Measurements from ENCODE around the gene OTUD3. TPM values are rescaled to one million over a fixed set of nuclear protein-coding genes. Genes with fewer than 3 reads are reported as not detected.

The OTUD3 gene
- total and polyA plus RNA-seq, 9 of the 15 experiments (the other 6 are each of a cell fraction or from before 2014, with no cell fraction given): 2.0 to 16.6 (median 11.0) TPM

GRCh38 chr1:19869929-19870328 is 12.3 kb upstream of the OTUD3 start (continued):
- TF ChIP-seq MNT (conservative IDR thresholded peaks at IDR 0.05) (peak in 1 of 2 experiments; percentile 75; a peak in 2 of 4 replicates), SMARCA4 (IDR thresholded peaks at IDR 0.05) (peak; percentile 97), MEF2A (IDR thresholded peaks at IDR 0.05; ENCODE audit: control insufficient read depth, low read depth, low read length) (peak; percentile 70; the same call in 1 of the 2 replicates), HSF4 (CRISPR knock-in tag; IDR thresholded peaks at IDR 0.05; ENCODE audit: borderline replicate concordance) (0 out of 2 replicates have a peak, but pooled peaks have one; percentile 14)
- TF ChIP-seq, protein P1, sequence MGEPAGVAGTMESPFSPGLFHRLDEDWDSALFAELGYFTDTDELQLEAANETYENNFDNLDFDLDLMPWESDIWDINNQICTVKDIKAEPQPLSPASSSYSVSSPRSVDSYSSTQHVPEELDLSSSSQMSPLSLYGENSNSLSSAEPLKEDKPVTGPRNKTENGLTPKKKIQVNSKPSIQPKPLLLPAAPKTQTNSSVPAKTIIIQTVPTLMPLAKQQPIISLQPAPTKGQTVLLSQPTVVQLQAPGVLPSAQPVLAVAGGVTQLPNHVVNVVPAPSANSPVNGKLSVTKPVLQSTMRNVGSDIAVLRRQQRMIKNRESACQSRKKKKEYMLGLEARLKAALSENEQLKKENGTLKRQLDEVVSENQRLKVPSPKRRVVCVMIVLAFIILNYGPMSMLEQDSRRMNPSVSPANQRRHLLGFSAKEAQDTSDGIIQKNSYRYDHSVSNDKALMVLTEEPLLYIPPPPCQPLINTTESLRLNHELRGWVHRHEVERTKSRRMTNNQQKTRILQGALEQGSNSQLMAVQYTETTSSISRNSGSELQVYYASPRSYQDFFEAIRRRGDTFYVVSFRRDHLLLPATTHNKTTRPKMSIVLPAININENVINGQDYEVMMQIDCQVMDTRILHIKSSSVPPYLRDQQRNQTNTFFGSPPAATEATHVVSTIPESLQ (CRISPR knock-in tag; IDR thresholded peaks at IDR 0.05): no peak
- TF ChIP-seq, protein P2, sequence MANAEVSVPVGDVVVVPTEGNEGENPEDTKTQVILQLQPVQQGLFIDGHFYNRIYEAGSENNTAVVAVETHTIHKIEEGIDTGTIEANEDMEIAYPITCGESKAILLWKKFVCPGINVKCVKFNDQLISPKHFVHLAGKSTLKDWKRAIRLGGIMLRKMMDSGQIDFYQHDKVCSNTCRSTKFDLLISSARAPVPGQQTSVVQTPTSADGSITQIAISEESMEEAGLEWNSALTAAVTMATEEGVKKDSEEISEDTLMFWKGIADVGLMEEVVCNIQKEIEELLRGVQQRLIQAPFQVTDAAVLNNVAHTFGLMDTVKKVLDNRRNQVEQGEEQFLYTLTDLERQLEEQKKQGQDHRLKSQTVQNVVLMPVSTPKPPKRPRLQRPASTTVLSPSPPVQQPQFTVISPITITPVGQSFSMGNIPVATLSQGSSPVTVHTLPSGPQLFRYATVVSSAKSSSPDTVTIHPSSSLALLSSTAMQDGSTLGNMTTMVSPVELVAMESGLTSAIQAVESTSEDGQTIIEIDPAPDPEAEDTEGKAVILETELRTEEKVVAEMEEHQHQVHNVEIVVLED (CRISPR knock-in tag; IDR thresholded peaks at IDR 0.05): 0 out of 2 replicates have a peak, but pooled peaks have one; percentile 49
- TF ChIP-seq, protein P3, sequence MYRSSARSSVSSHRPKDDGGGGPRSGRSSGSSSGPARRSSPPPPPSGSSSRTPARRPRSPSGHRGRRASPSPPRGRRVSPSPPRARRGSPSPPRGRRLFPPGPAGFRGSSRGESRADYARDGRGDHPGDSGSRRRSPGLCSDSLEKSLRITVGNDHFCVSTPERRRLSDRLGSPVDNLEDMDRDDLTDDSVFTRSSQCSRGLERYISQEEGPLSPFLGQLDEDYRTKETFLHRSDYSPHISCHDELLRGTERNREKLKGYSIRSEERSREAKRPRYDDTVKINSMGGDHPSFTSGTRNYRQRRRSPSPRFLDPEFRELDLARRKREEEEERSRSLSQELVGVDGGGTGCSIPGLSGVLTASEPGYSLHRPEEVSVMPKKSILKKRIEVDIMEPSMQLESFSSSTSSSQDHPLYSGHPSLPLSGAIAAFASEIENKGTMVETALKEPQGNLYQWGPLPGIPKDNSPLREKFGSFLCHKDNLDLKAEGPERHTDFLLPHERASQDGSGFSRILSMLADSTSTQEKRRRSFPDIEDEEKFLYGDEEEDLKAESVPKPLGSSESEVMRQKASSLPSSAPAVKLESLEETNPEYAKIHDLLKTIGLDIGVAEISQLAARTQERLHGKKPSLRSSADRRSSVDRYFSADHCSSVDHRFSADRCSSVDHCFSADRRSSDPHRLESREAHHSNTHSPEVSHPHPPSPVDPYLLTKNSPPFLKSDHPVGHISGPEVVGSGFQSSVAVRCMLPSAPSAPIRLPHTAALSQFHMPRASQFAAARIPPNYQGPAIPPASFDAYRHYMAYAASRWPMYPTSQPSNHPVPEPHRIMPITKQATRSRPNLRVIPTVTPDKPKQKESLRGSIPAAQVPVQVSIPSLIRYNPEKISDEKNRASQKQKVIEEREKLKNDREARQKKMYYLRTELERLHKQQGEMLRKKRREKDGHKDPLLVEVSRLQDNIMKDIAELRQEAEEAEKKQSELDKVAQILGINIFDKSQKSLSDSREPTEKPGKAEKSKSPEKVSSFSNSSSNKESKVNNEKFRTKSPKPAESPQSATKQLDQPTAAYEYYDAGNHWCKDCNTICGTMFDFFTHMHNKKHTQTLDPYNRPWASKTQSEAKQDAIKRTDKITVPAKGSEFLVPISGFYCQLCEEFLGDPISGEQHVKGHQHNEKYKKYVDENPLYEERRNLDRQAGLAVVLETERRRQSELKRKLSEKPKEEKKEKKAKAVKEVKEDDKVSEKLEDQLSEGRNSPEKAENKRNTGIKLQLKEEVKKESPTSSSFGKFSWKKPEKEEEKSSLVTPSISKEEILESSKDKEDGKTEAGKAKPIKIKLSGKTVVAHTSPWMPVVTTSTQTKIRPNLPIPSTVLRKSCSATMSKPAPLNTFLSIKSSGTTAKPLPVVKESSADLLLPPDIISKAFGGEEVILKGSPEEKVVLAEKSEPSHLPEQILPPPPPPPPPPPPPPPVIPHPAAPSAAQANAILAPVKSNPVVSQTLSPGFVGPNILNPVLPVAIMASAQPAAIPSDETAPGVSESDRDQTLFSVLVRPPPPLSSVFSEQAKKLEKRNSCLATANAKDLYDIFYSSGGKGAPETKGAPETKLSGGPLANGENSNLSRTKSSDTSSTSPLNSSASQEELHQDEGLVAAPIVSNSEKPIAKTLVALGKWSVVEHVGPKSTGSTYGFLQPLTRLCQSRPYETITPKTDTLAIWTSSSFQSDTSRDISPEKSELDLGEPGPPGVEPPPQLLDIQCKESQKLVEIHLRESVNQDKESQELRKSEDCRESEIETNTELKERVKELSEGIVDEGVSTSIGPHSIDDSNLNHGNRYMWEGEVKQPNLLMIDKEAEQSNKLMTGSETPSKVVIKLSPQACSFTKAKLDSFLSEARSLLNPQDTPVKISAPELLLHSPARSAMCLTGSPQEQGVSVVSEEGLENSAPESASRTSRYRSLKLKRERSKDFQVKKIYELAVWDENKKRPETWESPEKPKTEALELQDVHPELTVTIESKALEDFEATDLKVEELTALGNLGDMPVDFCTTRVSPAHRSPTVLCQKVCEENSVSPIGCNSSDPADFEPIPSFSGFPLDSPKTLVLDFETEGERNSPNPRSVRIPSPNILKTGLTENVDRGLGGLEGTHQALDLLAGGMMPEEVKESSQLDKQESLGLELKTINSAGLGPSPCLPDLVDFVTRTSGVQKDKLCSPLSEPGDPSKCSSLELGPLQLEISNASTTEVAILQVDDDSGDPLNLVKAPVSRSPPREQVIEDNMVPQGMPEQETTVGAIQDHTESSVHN (IDR thresholded peaks at IDR 0.05; ENCODE audit: borderline replicate concordance in 1 of 2, low read depth in 1 of 2): no peak
